ENCODE results near the gene FNBP1L. TPM values are rescaled to one million over a fixed set of nuclear protein-coding genes. Genes with fewer than 3 reads are reported as not detected.

The FNBP1L gene
- total RNA-seq, 1 donor from 2014 or later = 37.0 TPM

DNA sequence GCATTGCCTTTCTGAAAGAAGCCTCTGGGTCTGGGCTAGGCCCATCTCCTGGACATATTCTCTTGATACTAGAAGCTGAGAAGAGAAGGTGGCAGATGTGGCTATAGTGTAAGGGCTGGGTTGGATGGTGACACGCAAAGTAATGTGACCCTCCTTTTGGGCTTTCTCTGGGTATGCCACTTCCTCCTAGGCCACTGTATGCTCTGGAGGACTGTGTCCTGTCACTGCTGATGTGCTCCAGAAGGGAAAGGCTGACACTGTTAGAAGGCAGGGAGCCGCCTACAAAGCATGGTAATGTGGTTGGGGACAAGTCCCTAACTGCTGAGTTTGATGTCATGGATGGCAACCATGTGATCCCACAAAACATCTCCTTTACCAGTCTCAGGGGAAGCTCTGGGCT is 121.6 kb downstream of the FNBP1L start:
- DNase-seq (ENCODE audit: low read depth in 2 of 2) = no peak

DNA sequence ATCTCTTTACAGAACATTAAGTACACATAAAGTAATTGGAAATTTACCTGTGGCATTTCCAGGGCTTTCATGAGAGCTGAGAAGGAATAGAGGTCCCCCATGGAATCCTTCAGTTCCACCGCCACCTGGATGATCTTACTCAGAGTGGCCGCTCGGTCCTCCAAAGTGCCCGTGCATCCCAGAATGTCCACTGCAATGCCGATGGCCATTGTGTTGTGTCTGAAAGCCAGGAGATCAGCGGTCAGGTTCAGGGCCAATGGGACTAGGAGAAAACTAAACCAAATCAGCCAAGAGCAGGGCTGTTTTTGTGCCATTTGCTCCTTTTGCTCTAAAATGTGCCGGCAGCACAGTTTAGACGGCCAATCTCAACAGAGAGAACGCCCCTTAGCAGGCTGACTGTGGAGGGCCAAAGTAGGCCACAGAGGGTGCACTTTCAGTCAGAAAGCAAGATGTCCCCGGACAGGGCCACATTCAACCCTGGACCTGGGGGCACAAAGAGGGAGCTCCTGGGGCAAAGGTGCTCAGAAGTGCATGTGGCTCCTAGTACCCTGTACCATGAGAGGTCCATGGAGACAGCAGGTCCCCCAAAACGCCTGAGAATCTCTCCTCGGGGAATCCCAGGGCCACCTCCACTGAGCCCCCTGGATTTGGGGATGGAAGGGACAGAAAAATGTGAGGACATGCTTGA is 123.8 kb downstream of the FNBP1L start:
- no peak for DNase-seq (ENCODE audit: low read depth in 2 of 2)

DNA sequence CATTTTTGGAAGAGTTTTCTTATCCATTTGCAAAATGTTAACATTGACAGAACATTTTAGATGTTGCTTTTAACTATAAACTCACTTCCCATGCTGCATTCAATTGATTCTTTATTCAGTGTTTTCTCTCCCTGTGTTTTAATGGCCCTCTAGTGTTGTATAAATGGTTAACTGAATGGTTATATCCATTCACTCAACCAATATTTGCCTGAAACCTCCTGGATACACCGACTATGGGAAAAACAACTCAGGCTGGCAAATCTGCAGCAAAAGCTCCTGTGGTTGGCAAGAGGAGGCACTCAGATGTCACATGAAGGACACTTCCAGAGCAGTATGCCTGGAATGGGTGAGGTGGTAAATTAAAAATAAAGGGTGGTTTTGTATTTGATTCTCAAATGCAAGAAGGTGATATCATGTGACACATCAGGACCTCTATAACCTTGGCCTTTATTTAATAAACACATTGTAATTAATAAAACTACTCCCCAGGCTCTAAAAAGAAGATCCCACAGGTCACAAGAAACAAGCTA is 126.1 kb downstream of the FNBP1L start:
- no peak for DNase-seq (ENCODE audit: low read depth in 2 of 2)

DNA sequence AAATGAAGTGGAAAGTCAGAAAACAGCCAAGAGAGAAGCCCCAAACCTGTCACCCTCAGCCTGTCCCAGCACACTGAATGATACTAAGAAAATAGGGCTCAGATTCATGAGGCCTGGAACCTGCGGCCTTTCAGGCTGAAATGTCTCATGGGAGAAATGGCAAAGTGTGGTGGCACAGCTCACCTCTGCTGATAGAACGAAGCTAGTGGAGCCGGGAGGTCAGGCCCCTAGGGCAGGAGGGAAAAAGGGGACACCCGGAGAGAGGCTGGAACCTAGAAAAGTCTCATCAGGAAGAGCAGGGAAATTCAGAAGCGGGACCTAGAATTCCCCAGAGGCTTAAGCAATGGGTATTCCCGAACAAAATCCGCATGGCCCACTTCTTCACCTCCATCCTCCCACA is 126.6 kb downstream of the FNBP1L start:
- no peak for DNase-seq (ENCODE audit: low read depth in 2 of 2)

DNA sequence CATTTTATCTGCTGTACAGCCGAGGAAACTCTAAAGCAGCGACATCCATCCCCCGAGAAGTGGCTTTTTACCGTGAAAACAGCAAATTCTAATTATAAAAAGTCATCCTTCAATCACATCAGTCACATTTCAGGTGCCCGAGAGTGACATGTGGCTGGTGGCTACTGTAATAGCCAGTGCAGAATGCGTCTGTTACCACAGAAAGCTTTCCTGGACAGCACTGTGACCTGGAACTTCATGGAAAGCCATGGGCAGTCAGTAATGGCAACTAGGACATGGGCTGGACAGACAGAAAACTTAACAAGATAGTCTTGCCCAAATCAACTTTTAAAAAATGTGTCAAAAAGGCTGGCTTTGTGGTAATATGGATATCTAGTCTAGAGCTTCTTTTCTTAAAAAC is 127.1 kb downstream of the FNBP1L start:
- no peak for DNase-seq (ENCODE audit: low read depth in 2 of 2)

DNA sequence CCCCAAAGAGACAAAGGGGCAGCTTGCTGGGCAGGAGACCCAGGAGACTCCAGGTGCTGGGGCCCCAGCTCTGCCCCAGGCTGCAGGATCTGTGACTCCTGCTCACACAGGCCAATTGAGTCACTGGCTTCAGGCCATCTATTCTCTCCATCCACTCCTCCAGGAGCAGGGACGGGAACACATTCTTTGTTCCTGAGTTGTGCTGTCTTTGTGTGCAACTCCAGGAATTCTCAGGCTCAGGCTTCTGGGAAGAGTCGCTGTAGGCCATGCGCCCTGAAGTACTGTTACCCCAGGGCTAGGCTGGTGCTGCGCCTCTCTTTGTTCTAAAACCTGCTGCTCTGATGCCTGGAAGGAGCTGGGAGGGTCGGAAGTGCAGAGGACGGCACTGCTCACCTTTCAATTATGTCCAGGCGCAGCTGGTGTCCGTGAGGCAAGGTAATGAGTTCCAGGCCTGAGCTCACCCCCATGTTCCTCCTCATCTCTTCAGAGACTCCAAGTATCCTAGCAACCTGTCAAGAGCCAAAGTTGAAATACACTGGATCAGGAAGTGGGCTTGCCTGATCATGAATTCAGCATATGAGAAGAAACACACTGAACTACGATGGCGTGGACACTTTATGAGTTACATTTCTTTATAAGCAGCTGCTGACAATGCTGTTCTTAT is 127.8 kb downstream of the FNBP1L start:
- DNase-seq (ENCODE audit: low read depth in 2 of 2) = no peak

DNA sequence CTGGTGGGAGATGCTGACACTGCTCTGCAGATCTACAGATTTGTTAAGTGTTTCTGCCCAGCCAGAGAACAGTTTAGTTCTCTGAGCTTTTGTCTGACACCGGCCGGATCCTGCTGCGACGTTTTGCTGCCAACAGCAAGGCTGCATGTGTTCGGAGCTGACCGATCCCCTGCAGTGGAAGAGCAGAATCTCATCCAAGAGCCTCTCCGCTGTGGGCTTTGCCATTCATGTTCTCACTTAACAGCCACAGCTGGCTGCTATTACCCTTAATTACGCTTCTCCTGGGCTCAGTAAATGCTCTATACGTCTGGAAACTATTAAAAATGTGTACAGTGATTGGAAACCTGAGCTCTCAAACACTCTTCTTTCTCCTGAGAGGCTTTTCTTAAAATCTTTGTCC is 128.4 kb downstream of the FNBP1L start:
- no peak for DNase-seq (ENCODE audit: low read depth in 2 of 2)

DNA sequence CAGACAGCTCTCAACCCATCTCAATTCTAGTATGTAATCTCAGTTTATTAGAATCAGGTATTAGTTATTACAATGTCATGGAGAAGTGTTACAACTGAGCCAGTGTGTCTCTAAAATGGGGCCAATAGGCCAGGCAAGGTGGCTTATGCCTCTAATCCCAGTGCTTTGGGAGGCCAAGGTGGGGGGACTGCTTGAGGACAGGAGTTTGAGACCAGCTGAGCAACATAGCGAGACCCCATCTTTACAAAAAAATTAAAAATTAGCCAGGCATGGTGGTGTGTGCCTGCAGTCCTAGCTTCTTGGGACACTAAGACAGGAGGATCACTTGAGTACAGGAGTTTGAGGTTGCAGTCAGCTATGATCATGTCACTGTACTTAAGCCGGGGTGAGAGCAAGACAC is 128.8 kb downstream of the FNBP1L start:
- DNase-seq (ENCODE audit: low read depth in 2 of 2) = no peak

DNA sequence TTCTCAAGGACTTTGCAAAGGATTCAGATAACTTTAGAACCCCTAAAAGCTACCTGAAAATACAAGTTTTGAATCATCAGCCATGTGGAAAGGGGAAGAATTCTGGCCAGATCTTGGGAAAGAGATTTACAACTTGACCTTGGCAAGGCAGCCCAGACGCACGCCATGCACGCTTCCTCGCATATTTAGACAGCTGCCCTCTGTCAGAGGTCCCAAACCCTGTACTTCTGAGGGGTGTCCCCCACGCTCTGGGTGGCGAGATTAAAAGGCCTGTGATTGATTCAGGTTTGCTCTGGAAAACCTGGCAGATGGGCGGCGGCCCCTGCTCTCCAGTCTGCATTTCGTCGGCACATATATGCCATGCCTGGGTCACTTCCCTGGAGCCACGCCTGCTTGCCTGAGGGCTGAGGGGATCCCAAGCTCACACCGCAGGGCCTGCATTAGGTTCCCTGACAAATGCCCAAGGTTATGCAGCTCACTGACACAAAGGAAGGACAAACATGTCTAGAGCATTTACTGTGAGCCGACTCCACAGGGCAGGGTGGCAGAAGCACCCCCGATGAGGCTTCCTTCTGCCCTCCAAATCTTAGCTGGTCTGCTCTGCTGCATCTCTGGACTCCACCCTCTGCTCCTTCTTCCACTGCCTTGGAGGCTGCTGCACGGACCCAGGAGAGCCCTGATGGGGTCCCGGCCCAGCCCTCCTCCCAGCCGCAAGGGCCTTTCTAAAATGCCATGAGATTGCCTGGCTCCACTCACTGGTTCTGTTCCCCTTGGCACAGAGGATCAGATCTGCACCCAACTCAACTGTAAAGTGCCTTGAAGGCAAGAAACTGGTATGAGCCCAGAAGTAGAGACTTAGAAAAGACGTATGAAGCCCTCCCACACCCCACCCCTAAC is 129.9 kb downstream of the FNBP1L start:
- DNase-seq (ENCODE audit: low read depth in 2 of 2) = no peak

DNA sequence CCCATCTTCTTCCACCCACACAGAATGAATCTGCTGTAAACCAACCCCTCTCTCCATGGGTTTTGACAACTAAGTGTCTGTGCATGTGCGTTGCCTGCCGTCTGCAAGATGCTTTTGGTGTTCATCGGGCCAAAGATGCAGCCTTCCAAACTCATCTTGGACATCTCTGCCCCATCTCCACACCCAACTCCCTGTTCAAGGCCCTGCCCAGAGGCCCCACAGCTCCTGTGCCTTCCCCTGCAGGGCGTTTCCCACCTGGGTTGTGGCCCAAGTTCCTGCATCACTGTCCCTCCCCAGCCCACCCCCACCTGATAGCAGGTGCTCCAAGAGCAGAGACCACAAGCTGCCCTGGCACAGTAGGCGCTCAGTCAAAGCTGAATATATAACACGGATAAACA is 130.5 kb downstream of the FNBP1L start:
- no peak for DNase-seq (ENCODE audit: low read depth in 2 of 2)

DNA sequence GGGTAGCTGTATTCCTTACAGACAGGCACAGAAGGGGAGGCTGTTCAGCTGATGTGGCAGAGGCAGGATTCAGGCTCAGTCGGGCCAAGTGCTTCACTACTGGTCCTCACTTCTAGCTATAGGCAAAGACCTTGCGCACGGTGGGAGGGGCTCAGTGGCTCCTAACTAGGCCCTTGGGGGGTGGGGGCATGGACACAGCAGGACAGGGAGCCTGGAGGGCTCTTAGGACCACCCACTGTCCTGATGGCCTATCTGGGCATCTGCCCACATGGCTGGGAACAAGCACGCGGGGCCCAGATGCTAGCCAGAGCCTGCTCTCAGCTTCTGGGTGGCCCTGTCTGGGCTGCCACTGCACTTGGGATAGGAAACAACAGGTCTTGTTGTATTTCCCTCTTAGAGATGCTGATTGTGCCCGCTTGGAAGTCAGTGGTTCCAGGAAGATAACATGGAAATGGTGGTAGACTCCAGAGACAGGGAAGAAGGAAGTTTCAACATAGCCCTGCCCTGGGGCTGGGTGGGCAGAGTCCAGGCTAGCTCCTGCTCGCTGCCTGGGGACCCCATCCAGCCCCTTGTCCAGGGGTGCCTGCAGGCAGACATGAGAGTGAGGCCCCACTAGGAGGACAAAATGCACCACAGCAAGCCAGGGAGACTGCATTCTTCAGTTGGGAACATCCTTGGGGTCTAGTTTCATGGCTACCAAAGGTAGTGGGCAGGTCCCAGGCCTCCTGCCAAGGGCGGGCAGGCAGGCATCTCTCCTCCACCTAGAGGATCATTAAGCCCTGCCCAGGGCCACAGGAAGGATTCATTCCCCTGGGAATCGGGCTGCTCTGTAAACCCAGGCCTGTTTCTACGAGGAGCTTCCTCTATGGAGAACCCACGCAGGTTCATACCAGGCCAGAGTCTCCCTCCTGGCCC is 131.2 kb downstream of the FNBP1L start:
- DNase-seq (ENCODE audit: low read depth in 2 of 2) = no peak

DNA sequence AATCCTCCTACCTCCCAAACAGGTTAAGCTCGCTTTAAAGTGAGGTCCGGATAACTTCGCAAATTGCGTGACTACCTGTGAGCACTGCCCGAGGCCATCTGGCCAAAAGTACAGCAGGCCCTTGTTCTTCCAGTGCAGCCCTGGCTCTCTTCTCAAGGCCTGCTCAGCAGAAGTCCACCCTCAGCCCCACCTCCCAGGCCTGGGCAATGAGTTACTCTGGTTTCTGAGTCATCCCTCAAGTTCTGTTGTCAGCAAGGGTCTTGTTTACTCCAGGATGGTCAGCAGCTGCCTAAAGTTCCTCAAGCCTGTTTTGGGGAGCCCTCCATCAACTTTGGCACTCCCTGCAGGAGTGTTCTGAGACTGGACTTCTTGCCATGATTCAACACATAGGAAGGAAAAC is 132.0 kb downstream of the FNBP1L start:
- peak in 1 of 2 donors; percentile 58 for DNase-seq (ENCODE audit: low read depth in 2 of 2)

DNA sequence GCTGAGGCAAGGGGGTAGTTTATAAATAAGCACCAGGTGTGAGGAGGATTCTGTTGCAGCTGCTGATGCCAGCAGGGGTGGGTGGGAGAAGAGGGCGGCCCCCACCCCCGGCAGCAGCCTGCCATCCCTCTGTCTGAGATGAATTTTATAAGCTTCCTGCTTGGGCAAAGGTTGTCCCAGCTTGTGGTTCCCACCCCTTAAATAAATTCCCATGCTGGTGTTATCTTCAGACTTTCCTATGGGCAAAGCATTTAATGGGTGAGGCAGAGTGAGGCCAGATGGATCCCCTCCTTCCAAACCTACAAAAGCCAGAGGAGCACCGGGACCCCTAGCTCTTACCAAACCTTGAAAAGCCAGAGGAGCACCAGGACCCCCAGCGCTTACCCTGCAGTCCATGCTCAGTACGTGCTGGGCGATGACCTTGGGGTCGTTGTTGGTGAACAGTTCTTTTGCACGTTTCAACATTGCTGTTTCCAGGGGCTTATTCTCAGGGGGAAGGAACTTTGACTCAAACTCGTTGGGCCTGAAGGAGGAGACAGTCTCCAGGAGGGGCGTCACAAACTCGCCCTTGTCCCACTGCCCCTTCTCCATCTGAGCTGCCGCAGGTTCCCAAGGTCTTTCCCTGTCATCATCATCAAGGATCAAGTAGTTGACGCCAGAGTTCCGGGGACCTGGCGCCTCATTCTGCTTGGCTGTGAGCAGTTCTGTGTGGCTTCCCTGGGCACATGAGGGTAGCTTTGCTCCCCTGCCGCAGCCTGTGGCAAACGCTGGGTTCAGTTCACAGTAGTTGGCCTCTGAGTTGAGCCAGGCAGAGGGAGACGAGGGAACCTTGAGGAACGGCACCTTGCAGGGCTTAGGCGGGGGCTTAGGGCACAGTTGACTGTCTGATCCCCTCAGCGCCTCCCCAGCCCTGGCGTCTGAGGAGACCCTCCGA is 134.3 kb downstream of the FNBP1L start:
- DNase-seq (ENCODE audit: low read depth in 2 of 2) = no peak

DNA sequence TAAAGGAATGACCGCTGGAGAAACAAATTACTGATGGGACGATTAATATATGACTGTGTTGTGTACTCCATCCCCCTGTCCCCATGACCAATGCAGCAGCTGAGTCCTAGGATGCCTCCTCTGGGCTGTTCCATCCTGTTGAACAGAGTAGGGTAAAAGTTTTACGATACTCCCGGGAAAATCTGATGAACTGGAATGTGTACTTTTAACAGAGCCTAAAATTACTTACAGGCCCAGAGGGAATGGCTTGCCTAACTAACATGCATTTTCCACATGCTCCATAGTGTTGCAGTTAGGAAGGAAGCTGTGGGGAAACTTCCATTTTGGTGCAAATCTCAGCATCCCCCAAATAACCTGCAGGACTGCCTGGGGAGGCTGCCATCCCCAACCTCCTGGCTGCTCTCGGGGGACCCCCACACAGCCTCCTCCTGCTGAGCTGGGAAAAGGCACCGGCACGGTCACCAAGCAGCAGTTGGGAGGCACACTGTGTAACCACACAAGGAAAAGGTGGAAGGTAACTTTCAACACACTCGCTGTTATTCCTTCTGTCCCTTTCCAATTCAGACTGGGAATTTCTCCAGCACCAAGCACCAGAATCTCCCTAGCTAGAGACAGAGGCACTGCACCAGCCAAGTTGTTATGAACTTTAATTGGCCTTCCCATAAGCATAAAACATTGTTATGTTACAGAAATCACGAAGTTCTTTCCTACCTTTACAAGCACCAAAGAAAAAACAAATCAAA is 136.5 kb downstream of the FNBP1L start:
- no peak for DNase-seq (ENCODE audit: low read depth in 2 of 2)

DNA sequence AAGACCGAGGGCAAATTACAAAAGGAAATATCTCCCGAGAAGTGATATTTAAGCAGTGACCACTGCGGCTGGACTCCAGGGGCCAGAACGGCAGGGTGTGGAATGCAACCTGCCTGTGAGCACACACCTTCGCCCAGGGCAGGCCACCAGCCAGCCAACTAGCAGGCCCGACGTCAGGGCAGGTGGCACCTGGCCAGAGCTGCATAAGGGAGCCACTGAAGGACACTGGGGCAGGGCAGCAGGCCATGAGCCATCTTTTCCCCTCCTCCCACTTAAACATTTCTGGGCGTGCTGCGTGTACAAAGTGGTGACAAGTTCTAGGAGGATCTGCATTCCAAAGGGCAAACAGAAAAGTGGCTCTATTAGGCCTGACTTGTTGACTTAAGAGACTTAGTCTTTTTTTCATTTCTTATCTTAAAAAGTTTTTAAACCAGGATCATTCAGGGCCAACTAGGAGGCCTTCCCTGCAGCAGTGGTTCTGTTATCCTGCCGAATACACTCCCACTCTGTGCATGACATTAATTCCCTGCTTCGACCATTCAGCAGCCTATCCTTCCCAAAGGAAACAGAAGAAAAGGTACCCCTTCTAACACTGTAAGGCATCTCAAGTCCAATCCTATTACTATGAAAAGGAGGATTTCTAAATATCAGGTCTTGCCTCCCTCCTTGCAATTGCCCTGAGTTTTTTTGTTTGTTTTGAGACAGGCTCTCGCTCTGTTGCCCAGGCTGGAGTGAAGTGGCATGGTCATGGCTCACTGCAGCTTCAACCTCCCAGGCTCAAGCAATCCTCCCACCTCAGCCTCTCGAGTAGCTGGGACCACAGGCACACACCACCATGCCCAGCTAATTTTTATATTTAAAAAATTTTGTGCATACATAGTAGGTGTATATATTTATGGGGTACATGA is 137.4 kb downstream of the FNBP1L start:
- DNase-seq (ENCODE audit: low read depth in 2 of 2) = no peak

DNA sequence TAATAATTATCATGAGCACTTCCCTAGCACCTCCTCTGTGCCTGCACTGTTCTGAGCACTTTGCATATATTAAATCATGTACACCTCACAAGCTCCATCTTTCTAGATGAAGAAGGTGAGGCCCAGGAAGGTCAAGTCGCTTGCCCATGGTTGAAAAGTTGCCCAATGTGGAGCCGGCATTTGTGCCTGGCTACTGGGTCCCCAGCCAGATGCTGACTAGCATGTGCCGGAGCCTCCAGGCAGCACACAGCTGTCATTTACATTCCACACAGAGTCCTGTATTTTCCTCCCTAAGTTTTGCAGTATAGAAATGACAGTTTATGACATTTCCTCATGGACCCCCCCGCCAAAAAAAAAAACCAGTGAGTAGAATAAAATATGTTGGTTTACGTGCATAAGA is 139.4 kb downstream of the FNBP1L start:
- no peak for DNase-seq (ENCODE audit: low read depth in 2 of 2)

DNA sequence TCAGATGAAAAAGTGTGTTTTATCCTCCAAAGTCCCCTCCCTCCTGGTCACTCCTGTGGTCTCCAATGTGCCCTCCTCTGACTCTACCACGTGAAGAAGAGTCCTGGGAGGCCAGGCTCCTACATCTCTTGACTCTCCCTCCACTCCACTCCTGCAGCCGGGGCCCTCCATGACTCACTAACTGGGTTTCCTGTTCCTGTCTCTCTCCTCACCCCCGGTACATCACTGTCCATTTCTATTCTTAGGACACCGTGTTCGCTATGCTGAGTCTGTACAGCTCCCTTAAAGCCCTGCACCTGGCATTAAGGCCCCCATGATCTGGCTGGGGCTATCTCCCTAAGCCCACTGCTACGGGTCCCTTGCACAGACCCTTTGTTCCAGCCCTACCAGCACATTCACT is 140.3 kb downstream of the FNBP1L start:
- peak in 1 of 2 donors; percentile 78 for DNase-seq (ENCODE audit: low read depth in 2 of 2)

DNA sequence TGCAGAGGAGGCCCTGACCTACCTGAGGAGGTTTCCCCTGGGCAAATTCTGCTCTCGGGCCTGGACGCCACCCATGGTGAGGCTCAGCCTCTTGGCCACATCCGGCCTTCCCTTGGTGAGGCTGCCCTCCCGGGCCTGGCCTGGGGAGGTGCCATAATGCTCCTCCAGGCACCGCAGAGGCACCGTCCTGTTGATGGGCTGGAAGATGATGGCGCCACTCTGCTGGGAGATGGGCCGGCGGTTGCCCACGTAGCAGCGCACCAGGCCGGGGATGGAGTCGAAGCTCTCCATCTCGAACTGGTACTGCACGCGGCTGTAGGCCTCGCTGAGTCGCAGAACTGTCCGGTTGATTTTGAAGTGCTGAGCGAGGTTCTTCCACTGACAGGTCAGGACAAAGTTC is 141.0 kb downstream of the FNBP1L start:
- no peak for DNase-seq (ENCODE audit: low read depth in 2 of 2)
